ENCODE data around the gene PTPRE.

The PTPRE gene

GRCh38 chr10:127925471-127926207 lies 18.7 kb downstream of the PTPRE start:
- no peak for DNase-seq (ENCODE audit: low read depth in 2 of 2)

GRCh38 chr10:127926455-127926854 lies 19.6 kb downstream of the PTPRE start:
- no peak for DNase-seq (ENCODE audit: low read depth in 2 of 2)

DNA sequence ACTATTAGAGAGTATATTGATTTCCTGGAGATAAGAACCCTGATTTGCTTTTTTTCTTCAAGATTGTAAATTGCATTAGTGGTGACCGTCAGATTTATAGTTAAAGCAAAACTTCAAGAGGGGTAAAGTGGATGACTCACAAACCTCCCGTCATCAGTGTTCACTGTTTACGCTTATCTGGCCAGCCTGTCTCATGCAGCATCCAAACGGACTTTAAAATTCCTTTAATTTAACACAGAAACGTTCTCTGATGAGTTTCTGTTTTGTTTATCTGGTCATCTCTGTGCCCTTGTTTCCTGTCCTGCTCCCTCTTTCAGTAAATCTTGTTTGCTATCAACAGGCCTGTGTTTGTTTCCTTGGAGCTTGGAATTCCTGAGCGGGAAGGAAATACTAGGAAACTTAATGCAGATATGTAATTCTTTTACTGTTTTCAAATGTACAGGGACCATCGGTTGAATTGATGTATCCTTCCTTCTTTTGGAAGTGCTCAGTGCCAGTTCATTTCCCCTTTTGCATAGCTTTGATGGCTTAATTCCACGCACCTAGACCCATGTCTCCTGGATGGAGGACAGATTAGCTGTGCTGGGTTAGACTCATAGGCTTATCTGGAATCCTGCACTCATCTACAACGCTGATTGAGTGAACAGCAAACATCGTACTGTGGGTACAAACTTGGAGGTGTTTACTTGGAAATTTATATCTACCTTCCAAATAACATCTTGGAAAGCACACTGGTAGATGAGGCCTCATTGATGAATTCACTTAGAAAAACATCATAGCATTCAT lies 21.3 kb downstream of the PTPRE start:
- DNase-seq (ENCODE audit: low read depth in 2 of 2) = no peak

DNA sequence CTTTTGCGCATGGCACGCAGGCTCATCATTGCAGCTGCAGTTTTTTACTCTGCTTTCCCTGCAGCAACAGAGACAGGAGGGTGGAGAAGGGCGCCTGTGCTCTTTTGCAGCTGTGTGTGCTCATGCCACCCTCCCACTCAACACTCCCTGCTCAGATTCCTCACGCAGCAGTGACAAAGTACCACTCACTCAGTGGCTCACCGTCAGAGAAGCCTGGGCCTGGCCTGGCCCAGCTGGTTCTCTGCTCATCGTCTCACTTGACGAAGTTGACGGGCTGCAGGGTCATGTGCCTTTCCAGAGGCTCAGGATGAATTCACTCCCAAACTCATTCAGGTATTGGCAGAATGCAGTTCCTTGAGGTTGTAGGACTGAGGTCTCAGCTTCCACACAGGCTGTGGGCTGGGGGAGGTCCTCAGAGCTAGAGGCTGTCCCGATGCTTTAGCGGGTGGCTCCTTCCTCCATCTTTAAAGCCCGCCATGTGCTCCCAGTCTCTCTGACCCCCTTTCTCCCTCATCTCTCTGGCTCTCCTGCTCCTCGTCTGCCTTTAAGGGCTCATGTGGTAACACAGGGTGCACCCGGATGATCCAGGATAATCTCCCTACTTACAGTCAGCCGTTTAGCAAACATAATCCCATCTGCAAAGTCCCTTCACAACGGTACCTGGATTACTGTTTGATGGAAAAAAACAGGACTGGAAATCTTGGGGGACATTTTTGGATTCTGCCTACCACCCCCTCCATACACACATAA lies 25.8 kb downstream of the PTPRE start:
- no peak for DNase-seq (ENCODE audit: low read depth in 2 of 2)

DNA sequence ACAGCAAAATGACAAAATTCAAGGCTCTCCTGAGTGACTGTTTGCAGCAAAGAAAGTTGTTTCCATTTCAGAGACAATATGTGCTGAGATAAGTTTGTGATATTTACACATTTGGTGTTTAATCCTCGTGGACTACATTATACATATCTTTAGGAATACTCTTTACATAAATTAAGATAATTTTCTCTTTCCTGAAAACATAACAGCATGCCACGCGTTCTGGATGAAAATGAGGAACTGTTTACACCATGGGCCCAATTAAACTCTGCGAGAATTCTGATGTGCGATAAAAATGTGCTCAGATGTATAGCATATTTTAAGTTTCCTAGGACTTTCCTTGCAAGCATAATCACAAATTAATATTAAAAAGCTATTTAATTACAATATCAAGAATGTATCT lies 26.4 kb downstream of the PTPRE start:
- no peak for DNase-seq (ENCODE audit: low read depth in 2 of 2)

DNA sequence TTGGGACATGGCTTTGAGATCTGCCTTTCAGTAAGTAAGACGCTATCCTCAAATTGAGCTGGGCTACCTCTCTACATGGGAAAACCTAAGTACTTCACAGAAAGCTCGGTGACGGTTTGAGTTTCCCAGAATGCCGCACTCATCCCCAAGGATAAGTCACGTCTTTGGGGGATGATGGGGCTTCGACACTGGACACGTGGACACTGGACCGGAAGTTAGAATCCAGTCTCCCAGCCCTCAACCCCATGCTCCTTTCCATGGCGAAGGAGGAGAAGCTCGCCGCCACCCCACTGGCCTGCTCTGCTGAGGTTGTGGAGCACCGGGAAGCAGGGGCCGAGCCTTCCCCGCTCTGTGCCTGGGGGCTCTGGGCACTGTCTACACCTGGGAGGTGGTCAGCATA lies 27.5 kb downstream of the PTPRE start:
- DNase-seq (ENCODE audit: low read depth in 2 of 2) = no peak

DNA sequence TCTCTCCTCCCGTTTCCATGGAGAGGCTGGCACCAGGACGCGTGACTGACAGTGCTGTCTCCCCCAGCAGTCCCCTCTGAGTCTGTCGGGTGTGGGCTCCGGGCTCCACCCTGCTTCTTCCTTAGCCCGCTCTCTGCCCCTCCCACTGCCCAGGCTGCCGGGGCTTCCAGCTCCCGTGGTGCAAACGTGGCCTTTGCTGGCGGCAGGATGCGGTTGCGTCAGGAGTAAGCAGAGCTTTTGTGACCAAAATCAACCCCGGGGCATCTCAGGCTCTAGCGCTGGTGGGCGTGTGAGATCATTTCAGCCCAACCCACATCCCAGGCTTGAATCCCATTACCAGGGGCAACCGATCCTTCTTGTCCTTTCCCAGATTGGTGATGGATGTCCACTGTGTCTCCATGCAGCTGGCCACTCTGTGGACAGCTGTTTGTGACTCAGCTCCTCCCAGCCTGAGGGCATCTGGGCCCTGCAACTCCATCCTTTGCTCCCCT lies 28.2 kb downstream of the PTPRE start:
- no peak for DNase-seq (ENCODE audit: low read depth in 2 of 2)

DNA sequence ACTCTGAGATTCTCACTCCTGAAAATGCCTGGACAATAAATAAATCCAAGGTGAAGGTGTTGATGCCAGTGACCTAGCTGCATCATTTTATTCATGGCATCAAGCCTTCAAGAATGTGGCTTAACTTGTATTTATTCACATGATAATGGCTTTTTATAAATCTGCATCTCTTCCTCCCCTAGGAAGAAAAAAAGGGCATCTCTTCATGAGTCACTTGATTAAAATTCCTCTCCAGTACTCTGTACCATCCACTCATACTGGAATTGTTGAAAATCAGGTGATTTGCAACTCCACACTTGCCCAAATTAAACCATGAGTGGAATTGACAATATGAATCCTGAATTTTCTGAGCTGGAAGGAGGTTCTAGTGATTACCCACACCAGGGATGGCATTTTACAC lies 30.2 kb downstream of the PTPRE start:
- DNase-seq (ENCODE audit: low read depth in 2 of 2) = no peak

- DNase-seq (ENCODE audit: low read depth in 2 of 2) = no peak
These were observed 31.1 kb downstream of the PTPRE start for GRCh38 chr10:127937915-127938463.

DNA sequence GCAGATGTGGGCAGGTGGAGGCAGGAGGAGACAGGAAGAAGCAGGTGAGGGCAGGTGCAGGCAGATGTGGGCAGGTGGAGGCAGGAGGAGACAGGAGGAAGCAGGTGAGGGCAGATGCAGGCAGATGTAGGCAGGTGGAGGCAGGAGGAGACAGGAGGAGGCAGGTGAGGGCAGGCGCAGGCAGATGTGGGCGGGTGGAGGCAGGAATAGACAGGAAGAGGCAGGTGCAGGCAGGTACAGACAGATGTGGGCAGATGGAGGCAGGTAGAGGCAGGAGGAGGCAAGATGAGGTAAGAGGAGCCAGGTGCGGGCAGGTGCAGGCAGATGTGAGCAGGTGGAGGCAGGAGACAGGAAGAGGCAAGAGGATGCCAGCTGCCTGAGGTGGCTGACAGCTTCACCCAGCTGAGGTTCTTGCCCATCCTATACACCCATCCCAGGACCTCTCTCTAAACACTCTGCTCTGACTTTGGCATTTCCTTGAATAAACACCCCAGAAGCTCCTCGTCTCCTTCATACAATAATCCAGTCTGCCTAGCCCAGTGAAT lies 33.0 kb downstream of the PTPRE start:
- no peak for DNase-seq (ENCODE audit: low read depth in 2 of 2)

DNA sequence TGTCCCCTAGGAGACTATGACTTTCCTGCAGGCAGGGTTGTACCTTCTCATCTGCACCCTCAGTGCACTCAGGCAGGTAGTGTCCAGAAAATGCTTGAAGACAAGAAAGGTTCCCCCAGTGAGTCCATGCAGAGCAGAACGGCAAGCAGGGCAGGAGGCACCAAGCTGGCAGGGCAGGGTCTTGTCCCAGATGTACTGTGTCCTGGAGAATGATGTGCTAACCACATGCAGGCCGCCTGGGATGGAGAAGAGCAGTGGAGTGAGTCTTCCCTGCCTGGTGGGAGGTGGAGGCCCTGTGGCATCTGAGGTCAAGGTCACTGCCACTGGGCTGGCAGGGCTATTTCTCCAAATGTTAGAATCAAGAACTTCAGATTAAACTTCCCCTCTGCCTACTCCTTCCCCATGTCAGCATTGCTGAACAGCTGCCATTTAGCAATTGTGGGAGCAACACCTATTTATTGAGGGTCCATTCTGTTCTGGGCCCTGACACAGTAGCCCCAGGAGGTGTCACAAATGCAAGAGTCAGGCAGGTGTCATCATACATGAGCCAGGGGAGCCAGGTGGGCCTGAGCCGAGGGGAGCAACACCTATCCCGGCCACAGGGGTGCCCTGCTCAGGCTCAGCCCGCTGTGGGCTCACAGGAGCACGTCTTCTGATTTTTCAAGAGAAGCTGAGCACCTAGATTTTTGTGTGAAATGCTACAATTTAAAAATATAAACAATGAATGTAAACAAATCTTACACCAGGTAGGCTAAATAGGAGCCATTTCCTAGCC lies 34.1 kb downstream of the PTPRE start:
- no peak for DNase-seq (ENCODE audit: low read depth in 2 of 2)

GRCh38 chr10:127942811-127943210 lies 35.9 kb downstream of the PTPRE start:
- no peak for DNase-seq (ENCODE audit: low read depth in 2 of 2)

DNA sequence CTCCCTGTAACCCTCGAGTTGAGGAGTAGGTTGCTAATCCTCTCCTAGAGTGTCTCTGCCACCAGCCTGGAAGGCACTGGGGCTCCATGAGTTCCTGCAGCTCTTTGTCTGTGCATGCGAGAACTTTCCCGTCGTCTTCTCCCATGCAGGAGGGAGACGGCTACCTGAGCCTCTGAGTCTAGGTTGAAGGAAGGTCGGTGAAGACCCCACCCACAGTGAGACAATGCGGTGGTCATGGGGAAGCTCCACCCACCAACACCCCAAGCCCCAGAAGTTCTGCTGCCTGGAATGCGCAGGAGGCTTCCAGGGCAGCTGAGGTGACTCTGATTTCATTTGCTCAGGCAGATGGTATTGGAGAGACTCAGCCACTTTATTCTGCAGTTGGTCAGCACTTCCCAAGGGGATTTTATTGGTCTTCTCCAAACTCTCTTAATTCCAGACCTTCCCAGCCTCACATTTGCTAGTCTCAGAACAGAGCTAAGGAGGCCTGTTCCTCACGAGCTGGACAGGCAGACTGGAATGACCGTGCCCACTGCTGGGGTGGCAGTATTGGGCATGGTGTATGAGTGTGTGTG lies 36.5 kb downstream of the PTPRE start:
- DNase-seq (ENCODE audit: low read depth in 2 of 2) = no peak

GRCh38 chr10:127944256-127944655 lies 37.4 kb downstream of the PTPRE start:
- no peak for DNase-seq (ENCODE audit: low read depth in 2 of 2)

DNA sequence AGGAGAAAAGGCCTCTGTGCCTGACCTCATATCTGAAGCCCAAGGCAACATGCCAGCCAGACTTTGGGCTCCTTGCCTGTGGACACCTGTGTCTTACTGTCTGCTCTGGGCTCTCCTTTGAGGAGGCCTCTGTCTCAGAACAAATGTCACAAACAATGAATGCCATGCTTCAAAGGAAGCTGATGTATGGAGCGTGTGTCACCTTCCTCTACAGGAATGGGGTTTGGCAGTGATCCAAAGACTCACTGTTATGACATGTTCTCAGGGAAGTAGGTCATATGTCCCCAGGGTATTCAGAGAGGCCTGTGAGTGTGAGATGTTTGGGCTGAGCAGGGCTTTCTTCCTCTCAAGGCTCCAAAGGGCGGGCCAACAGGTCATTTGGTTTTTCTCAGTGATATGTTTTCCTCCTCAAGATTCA lies 38.4 kb downstream of the PTPRE start:
- DNase-seq (ENCODE audit: low read depth in 2 of 2) = no peak

GRCh38 chr10:127945948-127946711 lies 39.2 kb downstream of the PTPRE start:
- DNase-seq (ENCODE audit: low read depth in 2 of 2) = no peak

GRCh38 chr10:127947211-127947610 lies 40.3 kb downstream of the PTPRE start:
- DNase-seq (ENCODE audit: low read depth in 2 of 2) = no peak

GRCh38 chr10:127948791-127949190 lies 41.9 kb downstream of the PTPRE start:
- no peak for DNase-seq (ENCODE audit: low read depth in 2 of 2)

GRCh38 chr10:127949831-127950230 lies 42.9 kb downstream of the PTPRE start:
- no peak for DNase-seq (ENCODE audit: low read depth in 2 of 2)

All from stimulated activated CD4-positive, alpha-beta T cell treated with anti-CD3 and anti-CD28 coated beads, Interleukin-12 subunit alpha, Interleukin-12 subunit beta, amount 100 ng/mL, for 24 hours (primary cell).